Stimulated activated CD8-positive, alpha-beta memory T cell treated with anti-CD3 and anti-CD28 coated beads, Interleukin-12 subunit alpha, Interleukin-12 subunit beta, amount 100 ng/mL, for 24 hours (primary cell): ENCODE results near the gene POLN.

ENCODE experiments used
- DNase-seq: peaks from one replicate; pipeline ENCODE4 v3.0.0-alpha.2; 2020; ENCODE audit errors: extremely low read depth

POLN gene

GRCh38 chr4:2083116-2083825 is 158.7 kb downstream of the POLN start:
- DNase-seq: no peak

- no peak for DNase-seq
Observed at GRCh38 chr4:2082627-2083026, 159.3 kb downstream of the POLN start.

- no peak for DNase-seq
Observed at GRCh38 chr4:2082118-2082517, 159.8 kb downstream of the POLN start.

GRCh38 chr4:2081540-2081939 is 160.4 kb downstream of the POLN start:
- DNase-seq: no peak

GRCh38 chr4:2080429-2081300 is 161.3 kb downstream of the POLN start:
- DNase-seq: no peak

- DNase-seq: no peak
Observed at GRCh38 chr4:2079926-2080325, 162.0 kb downstream of the POLN start.

GRCh38 chr4:2079006-2079405 is 162.9 kb downstream of the POLN start:
- DNase-seq: no peak

GRCh38 chr4:2078584-2078983 is 163.3 kb downstream of the POLN start:
- no peak for DNase-seq

- no peak for DNase-seq
Observed at GRCh38 chr4:2077537-2078460, 164.1 kb downstream of the POLN start.

GRCh38 chr4:2076908-2077536 is 164.9 kb downstream of the POLN start:
- DNase-seq: no peak

GRCh38 chr4:2075987-2076907 is 165.7 kb downstream of the POLN start:
- DNase-seq: no peak

- DNase-seq: no peak
Observed at GRCh38 chr4:2075171-2075986, 166.5 kb downstream of the POLN start.

- no peak for DNase-seq
Observed at GRCh38 chr4:2074588-2074987, 167.3 kb downstream of the POLN start.

- no peak for DNase-seq
Observed at GRCh38 chr4:2073808-2074481, 168.0 kb downstream of the POLN start.

GRCh38 chr4:2072971-2073807 is 168.7 kb downstream of the POLN start:
- DNase-seq: no peak

GRCh38 chr4:2071912-2072867 is 169.7 kb downstream of the POLN start:
- DNase-seq: no peak
